HG02943 (cell line): ENCODE measurements around the gene CYS1.
"Not testable (repeated sequence)": the region's sequence is repeated elsewhere in the genome, so short reads cannot be mapped to it uniquely, and the experiment has no call there.

Experiments used
- ATAC-seq: cut with Tn5 transposase; IDR thresholded peaks from one replicate; pipeline ENCODE4 v1.9.1; 2021; ENCODE audit warnings: mild to moderate bottlenecking, low read depth, moderate library complexity; ENCODE audit not compliant: unreplicated experiment

Gene CYS1

DNA sequence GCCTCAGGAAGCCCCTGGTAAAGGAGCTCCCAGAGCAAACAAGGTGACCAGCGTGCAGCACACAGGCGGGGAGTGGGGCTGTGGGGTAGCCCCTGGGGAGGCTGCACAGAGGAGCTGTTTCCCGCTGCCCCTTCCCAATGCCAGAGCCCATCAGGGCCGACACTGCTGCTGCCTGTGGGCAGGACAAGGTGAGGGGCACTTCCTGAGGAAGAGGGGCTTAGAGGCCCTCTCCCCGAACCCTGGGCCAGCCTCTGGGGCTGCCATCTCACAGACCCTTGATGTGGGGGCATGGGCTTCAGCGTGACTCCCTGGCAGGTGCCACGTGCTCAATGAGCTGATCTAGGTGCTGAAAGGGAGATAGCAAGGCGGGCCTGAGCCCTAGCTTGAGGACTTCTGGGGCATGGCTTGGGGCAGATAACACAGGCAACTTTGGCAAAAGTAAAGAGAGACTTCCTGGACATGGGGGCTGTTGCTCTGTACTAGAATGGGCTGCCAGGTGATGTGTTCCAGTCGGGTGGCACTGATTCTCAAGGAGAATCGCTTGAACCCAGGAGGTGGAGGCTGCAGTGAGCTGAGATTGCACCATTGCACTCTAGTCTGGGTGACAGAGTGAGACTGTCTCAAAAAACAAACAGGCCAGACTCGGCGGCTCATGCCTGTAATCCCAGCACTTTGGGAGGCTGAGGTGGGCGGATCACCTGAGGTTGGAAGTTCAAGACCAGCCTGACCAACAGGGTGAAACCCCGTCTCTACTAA is 46.8 kb downstream of the CYS1 start:
- no peak for ATAC-seq

DNA sequence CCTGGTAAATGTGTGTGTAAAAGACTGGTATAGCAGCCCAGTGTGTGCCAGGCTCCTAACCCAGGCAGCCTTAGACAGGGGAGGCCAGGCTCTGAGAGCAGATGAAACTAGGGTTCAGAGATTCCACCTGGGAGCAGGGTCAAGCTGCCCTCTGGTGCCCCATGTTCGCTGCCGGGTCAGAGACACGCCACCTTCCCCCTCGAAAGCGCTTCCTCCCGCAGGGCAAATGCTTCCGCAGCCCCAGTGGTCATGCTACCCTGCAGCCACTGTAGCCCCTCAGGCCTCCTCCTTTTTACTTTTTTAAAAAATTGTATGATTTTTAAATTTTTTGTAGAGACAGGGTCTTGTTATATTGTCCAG is 47.5 kb downstream of the CYS1 start:
- no peak for ATAC-seq

DNA sequence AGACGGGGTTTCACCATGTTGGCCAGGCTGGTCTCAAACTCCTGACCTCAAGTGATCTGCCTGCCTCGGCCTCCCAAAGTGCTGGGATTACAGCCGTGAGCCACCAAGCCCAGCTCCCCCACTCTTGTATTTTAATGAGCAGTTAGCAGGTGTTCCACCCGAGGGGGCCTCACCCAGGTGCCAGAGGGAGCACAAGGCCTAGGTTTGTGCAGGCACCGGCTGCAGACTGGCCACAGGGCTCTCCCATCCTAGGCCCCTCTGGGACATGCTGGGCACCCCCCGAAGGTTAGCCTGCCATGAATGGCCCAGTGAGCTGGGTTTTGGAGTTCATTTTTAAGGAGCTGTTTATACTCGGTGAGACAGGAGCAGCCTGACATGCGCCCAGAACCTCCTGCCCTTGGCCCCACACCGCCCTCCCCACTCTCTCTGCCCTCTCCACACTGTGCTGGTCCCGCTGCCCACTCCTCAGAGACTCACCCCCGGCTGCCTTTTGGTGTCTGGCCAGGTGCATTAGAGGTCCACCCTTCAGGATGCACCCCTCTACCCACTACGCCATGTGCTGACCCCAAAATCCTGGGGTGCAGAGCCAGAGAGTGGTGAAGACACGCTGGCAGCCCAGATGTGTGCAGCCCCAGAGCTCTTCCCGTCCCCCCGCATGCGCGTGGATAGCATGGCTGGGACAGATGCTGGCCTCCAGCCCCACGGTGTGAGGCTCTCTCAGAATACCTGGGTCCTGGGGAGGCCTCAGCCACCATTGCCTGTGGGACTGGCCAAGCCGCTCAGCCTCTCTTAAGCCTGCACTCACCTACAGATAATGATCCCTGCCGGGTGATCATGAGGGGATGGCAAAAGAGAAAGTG is 48.1 kb downstream of the CYS1 start:
- no peak for ATAC-seq

GRCh38 chr2:10030798-10031197 is 49.4 kb downstream of the CYS1 start:
- not testable (repeated sequence) for ATAC-seq

DNA sequence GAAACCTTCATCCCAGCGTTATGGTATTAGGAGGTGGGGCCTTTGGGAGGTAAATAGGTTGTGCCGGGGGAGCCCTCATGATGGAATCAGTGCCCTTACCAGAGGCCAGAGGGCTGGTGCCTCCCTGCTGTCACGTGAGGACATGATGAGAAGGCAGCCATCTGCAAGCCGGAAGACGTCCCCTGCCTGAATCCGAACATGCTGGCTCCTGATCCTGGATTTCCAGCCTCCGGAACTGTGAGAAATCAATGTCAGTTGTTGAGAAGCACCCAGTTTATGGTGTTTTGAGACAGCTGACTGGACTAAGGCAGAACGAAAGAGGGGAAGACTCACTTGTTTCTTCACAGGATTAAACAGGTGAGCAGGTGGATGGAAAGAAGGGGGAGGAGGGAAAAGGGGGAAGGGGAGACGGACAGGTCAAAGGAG is 49.9 kb downstream of the CYS1 start:
- no peak for ATAC-seq

DNA sequence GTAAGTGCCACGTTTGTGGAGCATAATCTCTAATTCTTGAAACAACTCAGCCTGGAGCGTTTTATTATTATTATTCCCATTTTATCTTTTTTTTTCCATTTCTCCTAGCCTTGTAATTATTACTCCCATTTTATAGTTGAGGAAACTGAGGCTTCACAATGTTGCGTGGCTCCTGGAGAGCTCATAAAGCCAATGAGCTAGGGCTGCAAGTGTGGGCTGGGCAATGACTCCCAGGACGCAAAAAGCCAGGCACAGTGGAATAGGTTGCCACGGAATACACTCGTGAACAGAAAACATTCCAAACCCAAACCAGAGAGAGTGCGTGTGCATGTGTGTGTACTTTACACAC is 50.4 kb downstream of the CYS1 start:
- no peak for ATAC-seq

GRCh38 chr2:10028988-10029874 is 51.0 kb downstream of the CYS1 start:
- ATAC-seq, result peak; percentile 53

DNA sequence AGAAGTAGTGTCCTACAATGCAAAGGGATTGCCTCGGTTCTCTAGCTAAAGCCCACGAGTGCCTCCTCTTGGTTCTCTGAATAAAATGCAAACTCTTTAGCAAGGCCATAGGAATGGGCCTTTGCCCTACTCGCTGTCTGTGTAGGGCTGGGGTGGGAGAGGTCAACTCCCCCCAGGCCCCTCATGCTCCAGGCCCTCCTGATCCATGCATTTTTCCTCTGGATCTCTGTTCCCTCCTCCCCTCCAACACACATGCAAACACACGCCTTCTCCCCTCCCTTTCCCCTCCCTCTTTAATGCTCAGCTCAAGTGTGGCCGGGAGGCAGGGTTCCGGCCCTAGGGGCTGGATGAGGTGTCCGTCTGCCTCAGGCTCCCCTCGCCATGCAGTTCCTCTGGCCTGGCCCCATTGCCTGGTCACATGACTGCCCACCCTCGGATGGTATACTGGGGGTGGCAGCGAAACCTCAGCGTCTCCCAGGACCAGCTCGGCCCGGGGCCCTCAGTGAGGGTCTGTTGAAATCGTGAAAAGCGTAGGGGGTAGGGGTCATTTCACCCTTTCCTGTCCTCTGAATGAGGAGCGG is 51.7 kb downstream of the CYS1 start:
- ATAC-seq, result no peak

DNA sequence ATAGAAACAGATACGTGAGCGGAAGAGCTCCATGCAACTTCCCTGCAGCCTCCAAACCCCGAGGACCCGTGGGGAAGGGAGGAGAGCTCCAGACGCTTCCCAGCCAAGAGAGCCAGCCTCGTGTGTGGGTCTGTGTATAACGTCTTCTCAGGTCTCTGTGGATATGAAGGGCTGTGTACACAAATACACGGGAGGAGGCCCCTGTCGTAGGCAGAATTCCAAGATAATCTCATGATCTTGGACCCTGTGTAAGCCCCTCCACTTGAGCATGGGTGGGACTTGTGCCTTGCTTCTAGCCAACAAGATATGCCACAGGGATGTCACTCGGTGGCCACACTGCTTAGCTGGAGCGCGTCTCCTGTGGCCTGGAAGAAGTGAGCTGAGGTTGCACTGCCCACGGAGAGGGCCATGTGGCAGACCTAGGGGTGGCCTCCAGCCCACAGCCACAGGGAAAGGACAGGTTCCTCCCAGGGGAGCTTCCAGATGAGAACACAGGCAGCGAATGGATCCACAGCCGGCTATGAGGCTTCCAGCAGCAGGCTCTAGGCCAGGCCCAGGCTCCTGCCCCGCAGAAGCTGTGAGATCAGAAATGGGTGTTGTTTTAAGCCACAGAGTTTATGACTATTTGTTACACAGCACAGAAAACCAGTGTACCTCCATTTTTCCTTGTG is 52.4 kb downstream of the CYS1 start:
- no peak for ATAC-seq

DNA sequence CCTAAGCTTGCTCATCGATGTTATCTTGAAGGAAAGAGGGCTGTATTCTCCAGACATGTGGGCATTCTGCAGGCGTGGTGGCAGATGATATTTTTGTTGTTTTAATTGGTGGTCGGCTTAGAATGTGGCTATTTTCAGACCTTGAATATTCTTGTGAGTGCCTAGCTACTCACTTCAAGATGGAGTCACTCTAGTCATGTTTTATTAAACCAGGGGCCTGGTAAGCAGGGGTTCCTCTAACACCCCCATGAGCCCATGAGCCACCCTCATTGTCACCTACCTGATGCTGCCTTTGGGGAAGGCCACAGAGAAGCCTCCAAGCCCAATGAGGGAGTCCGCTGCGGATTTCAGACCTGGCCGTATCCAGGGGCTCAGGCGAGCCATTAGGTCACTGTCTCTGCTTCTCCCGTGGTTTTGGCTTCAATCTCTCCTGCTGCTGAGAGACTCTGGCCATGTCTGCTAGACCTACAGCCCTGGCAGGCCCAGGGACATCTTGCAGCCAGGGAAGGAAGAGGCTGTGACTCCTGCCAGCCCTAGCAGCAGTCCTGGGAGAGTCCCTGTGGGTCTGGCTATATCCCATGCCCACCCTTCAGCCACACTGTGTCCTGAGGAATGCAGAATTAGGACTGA is 53.2 kb downstream of the CYS1 start:
- no peak for ATAC-seq

DNA sequence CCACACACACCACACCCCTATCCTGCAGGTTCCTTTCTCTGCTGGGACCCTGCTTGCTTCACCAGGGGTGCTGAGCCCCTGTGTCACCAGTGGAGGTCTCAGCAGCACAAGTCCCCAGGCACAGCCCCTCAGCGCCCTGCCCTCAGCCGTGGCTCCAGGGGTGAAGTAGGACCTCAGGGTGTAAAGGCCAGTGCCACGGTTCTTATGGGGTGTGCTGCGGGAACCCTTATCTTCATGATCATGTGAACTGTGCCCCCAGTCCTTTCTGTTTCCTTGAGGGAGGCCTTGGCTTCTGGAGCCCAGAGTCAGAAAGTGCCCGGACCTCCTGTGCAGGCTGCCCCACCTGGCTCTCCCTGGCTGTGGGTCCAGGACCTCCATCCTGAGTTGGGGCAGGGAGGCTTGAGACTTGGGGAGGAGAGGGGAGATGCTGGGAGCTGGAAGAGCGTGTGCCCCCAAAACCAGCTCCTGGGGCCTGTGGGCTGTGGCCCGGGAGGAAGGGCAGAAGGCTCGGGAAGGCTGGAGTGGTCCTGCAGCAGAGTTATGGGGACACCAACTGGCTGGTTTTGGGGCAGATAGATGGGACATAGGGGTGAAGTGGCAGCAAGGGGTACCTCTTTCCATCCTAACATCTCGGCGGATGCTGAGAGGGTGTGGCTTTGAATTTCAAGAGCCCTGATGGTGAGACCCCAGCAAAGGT is 57.1 kb downstream of the CYS1 start:
- no peak for ATAC-seq

- no peak for ATAC-seq
Observed at GRCh38 chr2:10022445-10022844, 57.8 kb downstream of the CYS1 start.

GRCh38 chr2:10022041-10022421 is 58.2 kb downstream of the CYS1 start:
- ATAC-seq, result no peak

DNA sequence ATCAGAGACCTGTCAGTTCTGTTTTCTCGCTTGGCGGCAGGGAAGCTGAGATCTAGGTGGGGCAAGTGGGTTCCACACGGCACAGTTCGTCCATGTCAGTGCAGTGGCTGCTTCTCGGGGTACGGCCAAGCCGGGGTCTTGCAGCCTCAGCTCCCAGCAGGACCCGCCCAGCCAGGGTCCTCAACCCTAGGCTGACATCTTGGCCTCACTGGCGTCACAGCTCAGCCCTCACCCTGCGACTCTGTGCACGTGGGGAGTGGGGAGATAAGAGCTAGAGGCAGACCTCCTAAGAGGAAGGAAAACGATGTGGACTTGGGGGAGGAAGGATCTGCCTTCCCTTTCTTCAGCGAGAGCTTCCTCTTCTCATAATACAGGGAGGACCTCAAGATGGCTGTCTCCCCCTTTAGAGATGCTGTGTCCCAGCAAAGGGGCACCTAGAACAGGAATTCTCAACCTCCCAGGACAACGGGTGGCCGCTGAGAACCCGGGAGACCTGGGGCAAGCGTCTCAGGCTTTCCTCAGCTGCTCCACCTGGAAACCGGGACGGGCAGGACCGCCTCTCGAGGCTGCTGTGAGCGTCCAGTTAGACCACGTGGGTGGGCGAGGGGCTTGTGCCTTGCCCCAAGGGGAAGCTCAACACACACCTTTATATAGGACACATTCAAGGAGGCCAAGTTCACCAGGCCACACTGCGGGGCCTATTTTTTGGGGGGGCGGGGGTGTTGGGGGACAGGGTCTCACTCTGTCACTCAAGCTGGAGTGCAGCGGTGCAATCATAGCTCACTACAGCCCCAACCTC is 60.4 kb downstream of the CYS1 start:
- ATAC-seq, result no peak

- ATAC-seq, result no peak
Observed at GRCh38 chr2:10019174-10019573, 61.0 kb downstream of the CYS1 start.

DNA sequence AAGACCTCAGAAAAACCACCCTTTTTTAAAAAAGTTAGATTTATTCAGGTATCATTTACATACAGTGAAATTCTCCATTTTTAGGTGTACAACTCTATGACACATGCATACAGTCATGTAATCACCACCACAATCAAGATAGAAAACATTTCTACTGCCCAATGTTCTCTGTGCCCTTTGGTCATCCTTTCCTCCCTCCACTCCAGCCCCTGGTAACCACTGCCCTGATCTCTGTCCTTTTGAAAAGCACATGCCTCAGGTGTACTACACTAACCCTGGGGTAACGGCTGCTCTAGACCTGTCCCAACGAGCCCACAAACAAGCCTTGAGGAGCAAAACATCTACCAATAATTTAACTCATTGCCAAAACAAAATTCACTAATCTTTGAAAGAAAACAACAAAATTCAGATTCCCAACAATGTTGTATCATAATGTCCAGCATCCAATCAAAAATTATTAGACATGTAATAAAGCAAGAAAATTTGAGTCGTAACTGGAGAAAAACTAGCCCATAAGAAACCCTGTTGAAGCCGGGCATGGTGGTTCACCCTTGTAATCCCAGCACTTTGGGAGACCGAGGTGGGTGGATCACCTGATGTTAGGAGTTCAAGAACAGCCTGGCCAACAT is 62.8 kb downstream of the CYS1 start:
- no peak for ATAC-seq

GRCh38 chr2:10016802-10017258 is 63.4 kb downstream of the CYS1 start:
- ATAC-seq, result no peak
